ENCODE measurements around the gene ZNF664.

DNA sequence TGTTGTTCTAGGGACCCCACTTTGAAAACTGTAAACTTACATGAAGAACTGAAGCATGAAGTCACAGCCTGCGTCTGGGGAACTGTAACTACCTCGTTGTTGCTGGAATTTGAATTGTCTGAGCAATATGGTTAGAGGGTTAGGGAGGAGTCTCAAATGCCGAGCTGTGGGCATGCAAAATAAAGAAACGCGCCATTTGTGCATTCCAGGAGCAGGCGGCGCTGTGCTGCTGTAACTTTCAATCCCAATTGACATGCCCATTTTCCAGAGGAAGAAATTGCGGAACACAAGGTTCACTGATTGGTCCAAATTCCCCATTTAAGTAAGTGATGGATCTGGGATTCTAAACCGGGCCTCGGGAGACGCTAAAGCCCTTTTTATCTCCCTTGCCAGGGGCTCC, 61.3 kb downstream of the ZNF664 start:
- TF ChIP-seq, protein P1, sequence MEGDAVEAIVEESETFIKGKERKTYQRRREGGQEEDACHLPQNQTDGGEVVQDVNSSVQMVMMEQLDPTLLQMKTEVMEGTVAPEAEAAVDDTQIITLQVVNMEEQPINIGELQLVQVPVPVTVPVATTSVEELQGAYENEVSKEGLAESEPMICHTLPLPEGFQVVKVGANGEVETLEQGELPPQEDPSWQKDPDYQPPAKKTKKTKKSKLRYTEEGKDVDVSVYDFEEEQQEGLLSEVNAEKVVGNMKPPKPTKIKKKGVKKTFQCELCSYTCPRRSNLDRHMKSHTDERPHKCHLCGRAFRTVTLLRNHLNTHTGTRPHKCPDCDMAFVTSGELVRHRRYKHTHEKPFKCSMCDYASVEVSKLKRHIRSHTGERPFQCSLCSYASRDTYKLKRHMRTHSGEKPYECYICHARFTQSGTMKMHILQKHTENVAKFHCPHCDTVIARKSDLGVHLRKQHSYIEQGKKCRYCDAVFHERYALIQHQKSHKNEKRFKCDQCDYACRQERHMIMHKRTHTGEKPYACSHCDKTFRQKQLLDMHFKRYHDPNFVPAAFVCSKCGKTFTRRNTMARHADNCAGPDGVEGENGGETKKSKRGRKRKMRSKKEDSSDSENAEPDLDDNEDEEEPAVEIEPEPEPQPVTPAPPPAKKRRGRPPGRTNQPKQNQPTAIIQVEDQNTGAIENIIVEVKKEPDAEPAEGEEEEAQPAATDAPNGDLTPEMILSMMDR (conservative IDR thresholded peaks at IDR 0.05; ENCODE audit: low read length): no peak
- TF ChIP-seq EZH2phosphoT487 (IDR thresholded peaks at IDR 0.05; ENCODE audit: borderline replicate concordance, low read depth, low read length): no peak
